ENCODE measurements around the gene MTRR.
"Not testable (repeated sequence)": the region's sequence is repeated elsewhere in the genome, so short reads cannot be mapped to it uniquely, and the experiment has no call there.

MTRR gene

DNA sequence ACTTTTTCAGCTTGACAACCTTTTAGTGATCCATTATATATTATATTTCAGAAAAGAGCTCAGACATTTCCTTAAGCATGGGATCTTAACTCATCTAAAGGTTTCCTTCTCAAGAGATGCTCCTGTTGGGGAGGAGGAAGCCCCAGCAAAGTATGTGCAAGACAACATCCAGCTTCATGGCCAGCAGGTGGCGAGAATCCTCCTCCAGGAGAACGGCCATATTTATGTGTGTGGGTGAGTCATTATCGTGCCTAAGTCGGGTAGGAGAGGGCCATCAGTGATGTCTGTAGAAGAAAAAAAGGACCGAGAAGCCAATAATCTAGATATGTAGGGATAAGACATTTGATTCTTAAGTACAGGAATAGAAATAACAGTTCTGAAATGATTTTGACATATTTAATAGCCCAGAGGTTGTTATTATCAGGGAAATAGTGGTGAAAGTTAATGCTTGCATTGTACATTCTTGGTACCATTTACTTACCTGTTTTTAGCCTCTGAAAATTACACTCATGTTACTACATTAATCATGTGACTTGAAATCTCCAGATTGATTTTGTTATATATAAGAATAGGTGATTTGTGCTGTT lies 28.2 kb downstream of the MTRR start:
- DNase-seq (ENCODE audit: low read depth in 2 of 2), result no peak

GRCh38 chr5:7902201-7902600 lies 33.3 kb downstream of the MTRR start:
- DNase-seq (ENCODE audit: low read depth in 2 of 2), result no peak

GRCh38 chr5:7902666-7903625 lies 34.0 kb downstream of the MTRR start:
- no peak for DNase-seq (ENCODE audit: low read depth in 2 of 2)

- no peak for DNase-seq (ENCODE audit: low read depth in 2 of 2)
Observed at GRCh38 chr5:7904170-7904569, 35.2 kb downstream of the MTRR start.

DNA sequence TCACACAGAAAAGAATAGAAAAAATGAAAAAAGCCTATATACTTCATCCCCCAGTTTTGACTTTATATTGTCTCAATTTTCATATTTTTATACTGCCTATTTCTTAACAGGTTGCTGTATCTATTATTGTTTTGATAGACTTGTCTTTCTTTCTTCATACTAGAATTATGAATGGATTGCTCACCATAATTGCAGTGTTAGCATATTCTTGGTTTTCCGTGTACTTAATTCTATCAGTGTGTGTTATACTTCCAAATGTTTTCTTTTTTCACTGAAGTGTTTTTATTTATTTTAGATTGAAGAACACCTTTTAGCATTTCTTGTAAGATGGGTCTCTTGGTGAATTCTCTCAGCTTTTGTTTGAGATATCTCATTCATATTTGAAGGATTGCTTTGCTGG lies 38.7 kb downstream of the MTRR start:
- no peak for DNase-seq (ENCODE audit: low read depth in 2 of 2)

- no peak for DNase-seq (ENCODE audit: low read depth in 2 of 2)
Observed at GRCh38 chr5:7908317-7908716, 39.4 kb downstream of the MTRR start.

- DNase-seq (ENCODE audit: low read depth in 2 of 2), result no peak
Observed at GRCh38 chr5:7910738-7911428, 41.9 kb downstream of the MTRR start.

- not testable (repeated sequence) for DNase-seq (ENCODE audit: low read depth in 2 of 2)
Observed at GRCh38 chr5:7911429-7911771, 42.5 kb downstream of the MTRR start.

DNA sequence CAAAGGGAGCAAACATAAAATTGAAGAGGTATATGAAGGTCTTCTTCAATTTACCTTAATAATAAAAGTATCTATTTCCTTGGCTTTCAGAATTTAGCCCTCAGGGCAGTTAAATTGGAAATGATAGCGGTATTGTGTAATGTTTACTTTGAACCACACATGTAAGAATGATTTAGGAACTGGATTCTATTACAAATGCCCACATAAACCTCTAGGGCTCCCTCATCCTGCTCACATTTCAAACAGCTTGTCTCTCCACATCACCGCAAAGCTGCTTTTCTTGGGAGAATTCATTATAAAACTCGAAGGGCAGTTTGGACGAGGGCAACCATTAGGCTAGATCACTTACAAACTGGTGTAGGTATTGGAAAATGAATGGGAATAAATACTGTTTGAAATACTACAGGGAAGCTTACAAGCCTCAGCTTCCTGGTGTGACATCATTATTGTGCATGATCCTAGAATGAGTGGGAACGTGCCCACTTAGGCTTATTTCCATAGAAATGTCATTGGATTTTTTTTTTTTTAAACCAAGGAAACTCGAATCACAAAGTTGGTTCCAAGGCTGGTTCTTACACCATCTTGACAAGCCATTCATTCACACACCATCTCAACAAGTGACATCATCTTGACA lies 47.3 kb downstream of the MTRR start:
- no peak for DNase-seq (ENCODE audit: low read depth in 2 of 2)

GRCh38 chr5:7917130-7918123 lies 48.5 kb downstream of the MTRR start:
- no peak for DNase-seq (ENCODE audit: low read depth in 2 of 2)

DNA sequence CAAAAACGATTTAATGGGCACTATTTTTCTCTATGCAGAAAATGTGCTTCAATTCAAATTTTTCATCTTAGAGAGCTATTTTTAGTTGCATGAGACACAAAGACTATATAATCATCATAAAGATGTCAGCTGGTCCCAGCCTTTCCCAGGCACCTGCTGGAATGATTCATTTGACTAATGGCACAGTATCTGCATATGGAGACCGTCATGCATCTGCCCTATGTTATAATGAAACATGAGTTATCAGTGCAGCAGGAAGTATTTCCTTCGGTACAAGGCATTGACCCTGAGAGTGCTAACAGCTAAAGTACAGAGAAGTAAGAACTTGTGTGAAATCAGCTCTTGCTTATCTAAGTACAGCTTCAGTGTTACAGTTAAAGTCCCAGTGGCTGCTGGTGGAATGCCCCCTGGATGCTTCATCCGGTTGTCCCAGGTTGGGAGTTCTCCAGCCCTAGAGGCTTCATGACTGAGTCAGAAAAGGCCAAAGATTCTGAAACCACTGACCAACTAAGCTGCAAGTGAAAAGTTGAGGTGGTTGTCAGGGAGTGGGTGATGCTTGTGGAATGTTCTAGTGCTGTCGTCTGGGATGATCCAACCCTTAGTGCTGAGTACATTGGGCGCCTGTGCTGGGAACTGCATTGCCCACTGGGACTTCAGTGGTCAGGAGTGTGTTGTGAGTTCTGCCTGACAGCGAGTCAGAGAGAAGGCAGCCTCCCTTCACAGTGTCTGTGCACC lies 57.2 kb downstream of the MTRR start:
- DNase-seq (ENCODE audit: low read depth in 2 of 2), result no peak

DNA sequence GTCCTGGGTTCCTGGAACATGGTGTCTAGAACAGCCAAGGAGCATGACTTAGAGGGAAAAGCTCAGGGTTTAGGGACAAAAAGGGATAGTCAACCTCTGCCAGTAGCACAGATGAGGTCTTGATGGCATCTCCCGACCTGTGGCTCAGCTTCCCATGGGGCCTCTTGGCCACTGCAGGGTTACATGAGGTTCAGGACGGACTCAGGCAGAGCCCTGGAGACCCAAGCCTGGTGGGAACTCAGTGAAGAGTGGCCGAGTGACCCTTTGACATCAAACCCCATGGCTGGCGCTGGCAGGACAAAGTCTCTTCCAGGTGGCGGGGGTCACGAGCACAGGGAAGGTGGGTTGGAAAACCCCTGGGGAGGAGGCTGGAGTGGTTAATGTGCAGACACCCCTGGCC lies 57.8 kb downstream of the MTRR start:
- DNase-seq (ENCODE audit: low read depth in 2 of 2), result no peak

DNA sequence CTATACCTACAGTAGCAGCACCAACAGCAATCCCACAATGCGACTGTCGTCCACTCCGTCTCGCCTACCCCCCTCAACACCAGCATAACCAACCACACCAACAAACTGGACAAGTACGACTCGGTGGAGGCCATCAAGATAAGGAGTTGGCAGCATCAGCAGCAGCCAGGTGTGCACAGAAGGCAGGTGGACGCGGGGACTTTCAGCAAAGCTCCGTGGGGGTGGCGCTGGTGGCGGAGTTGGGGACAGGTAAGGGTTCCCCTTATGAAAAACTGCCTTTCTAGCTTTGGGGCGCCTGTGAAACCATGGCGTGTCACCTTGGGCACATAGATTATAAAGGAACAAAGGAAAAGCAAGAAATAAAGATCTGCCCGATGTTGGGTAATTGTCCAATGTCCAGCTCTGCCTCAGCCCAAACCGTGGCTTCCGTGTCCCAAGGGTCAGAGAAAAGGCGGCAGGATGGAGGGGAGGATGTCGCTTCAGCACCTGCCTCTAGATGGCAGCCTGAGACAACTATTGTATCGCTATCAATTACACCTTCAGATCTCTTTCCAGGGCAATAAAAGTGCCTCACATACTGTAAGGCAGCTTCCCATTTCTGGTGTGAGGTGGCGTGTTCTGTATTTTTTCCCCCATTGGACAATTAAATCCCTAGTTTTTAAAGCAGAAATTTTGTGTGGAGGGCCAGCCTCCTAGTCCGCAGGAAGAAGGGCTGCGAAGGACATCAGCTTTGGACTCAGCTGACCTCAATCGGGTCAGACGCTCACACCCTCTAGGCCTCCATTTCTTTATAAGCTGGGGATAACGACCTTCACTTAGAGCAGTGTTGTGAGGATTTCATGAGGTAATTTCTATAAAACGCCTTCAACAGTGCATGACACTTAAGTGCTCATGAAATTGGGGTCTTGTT lies 58.8 kb downstream of the MTRR start:
- peak; percentile 14 to 19 for DNase-seq (ENCODE audit: low read depth in 2 of 2)

GRCh38 chr5:7930011-7930410 lies 61.1 kb downstream of the MTRR start:
- DNase-seq (ENCODE audit: low read depth in 2 of 2), result no peak

- no peak for DNase-seq (ENCODE audit: low read depth in 2 of 2)
Observed at GRCh38 chr5:7941692-7942091, 72.7 kb downstream of the MTRR start.

- no peak for DNase-seq (ENCODE audit: low read depth in 2 of 2)
Observed at GRCh38 chr5:7947301-7947700, 78.4 kb downstream of the MTRR start.

All from activated CD4-positive, alpha-beta T cell treated with anti-CD3 and anti-CD28 coated beads for 24 hours (primary cell).